Transverse colon (tissue), 4 donors: ENCODE results near the gene EFCAB11. TPM values are rescaled to one million over a fixed set of nuclear protein-coding genes. Genes with fewer than 3 reads are reported as not detected.

Experiments
- DNase-seq: peaks from one replicate; pipeline ENCODE4 v3.0.0-alpha.2; 2019
- H3K27ac ChIP-seq, 4 donors: fragments of 200-600 bp; sonication (generic); 2 replicates each; pipeline ENCODE4 v1.5.1; 2016 to 2018; ENCODE audit warnings: inconsistent platforms in 4 of 4
- H3K27me3 ChIP-seq: fragments of 200-600 bp; sonication (generic); 2 replicates; pipeline ENCODE4 v1.5.1; 2017; ENCODE audit warnings: inconsistent platforms
- H3K36me3 ChIP-seq, 4 donors: fragments of 200-600 bp; sonication (generic); 2 replicates each; pipeline ENCODE4 v1.5.1; 2017 to 2019; ENCODE audit warnings: inconsistent platforms in 4 of 4
- H3K4me1 ChIP-seq, 4 donors: fragments of 200-600 bp; sonication (generic); 2 replicates each; pipeline ENCODE4 v1.5.1; 2017 to 2020; ENCODE audit warnings: inconsistent platforms in 4 of 4
- H3K4me3 ChIP-seq, 4 donors: fragments of 200-600 bp; sonication (generic); 1 replicate in 1 of 4; 2 replicates in 3 of 4; pipeline versions ENCODE4 v1.5.1 to v1.6.1; 2017 to 2019; ENCODE audit warnings: inconsistent platforms in 4 of 4
- H3K9me3 ChIP-seq, 2 donors: fragments of 200-600 bp; sonication (generic); 2 replicates each; pipeline ENCODE4 v1.5.1; 2017 to 2019; ENCODE audit warnings: inconsistent platforms in 2 of 2
- EP300 ChIP-seq: sonication (generic); formaldehyde crosslinking; IDR thresholded peaks from one replicate; pipeline ENCODE4 v1.6.1; 2017; ENCODE audit warnings: antibody characterized with exemption, low read depth
- POLR2A ChIP-seq: fragments of 450-650 bp; IDR thresholded peaks from one replicate; pipeline ENCODE4 v1.6.1; 2016; ENCODE audit warnings: antibody characterized with exemption, mild to moderate bottlenecking, moderate library complexity
- POLR2AphosphoS5 ChIP-seq, 3 donors: sonication (generic); formaldehyde crosslinking; IDR thresholded peaks; one replicate each; pipeline ENCODE4 v1.6.1; 2016; ENCODE audit warnings: antibody characterized with exemption in 3 of 3
- WGBS, 2 donors: methylation state at CpG; one replicate each; pipeline ENCODE4 v1.1.5; 2018; ENCODE audit warnings: low coverage in 1 of 2; 5-methylcytosine and 5-hydroxymethylcytosine counted together
- in situ Hi-C, 4 donors: fragments of 200-750 bp; cut with MboI; loops; one replicate each; pipeline versions ENCODE4 v1.15.0 to v1.15.1; 2017; ENCODE audit warnings: low sequenced_read_pairs in 3 of 4, low pct_ligation_motif_present in 1 of 4, low pct_unique_long_range_greater_than_20kb in 1 of 4
- intact Hi-C: fragments of 100-400 bp; cut with DNase I; formaldehyde crosslinking; loops from one replicate; pipeline ENCODE4 v1.15.1; 2023; ENCODE audit warnings: low total_unique reads
- total RNA-seq, 4 donors: library from RNA; depleted of rRNA; stranded (reverse); fragments of >200 nt; gene quantifications; one replicate each; pipeline ENCODE4 v1.1.0, GENCODE V29; 2016
- TF ChIP-seq, protein P1 (sequence below), 5 experiments: fragments of 200-600 bp in 3 of 5; fragments of 450-650 bp in 2 of 5; sonication (generic) in 3 of 5; IDR thresholded peaks; 1 replicate in 2 of 5; 2 replicates in 3 of 5; pipeline ENCODE4 v1.5.1; 2016 to 2017; ENCODE audit warnings: antibody characterized with exemption in 5 of 5, inconsistent platforms in 3 of 5, mild to moderate bottlenecking in 2 of 5, moderate library complexity in 1 of 5

The EFCAB11 gene
- total RNA-seq, 4 donors from 2014 or later: 6.0 to 6.7 TPM; not detected in 2

DNA sequence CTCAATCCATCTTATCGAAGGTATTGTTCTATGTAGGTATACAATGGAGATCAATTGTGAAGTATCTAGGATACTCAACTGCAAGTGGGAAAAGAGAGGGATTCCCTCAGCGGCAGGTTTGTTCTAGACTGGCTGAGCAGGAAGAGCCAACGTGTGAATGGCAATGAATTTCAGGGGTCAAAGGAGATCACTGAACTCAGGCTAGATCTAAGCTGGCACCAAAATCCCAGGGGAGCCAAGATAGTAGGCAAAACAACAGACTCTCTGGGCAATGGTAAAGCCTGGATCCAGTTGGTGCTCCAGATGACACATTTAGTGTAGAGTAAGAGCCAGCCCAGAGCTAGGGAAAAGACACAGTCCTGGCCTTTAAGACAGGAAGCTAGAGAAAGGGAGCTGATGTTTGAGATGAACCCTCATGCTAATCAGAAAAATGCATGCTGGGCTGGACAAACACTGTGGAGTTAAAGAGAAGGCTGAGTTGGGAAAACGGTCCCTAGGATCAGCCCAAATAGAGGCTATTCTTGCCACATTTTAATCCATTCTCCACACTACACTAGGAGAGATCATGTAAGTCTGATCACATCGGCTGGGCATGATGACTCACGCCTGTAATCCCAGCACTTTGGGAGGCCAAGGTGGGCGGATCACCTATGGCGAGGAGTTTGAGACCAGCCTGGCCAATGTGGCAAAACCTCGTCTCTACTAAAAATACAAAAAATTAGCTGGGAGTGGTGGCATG lies 45.6 kb downstream of the EFCAB11 start:
- intact Hi-C loops: no loop called here
- H3K36me3 ChIP-seq: no peaks in the 10 kb centered on the region
- no peak overlapping the region for H3K4me3 ChIP-seq
- TF ChIP-seq, protein P1, sequence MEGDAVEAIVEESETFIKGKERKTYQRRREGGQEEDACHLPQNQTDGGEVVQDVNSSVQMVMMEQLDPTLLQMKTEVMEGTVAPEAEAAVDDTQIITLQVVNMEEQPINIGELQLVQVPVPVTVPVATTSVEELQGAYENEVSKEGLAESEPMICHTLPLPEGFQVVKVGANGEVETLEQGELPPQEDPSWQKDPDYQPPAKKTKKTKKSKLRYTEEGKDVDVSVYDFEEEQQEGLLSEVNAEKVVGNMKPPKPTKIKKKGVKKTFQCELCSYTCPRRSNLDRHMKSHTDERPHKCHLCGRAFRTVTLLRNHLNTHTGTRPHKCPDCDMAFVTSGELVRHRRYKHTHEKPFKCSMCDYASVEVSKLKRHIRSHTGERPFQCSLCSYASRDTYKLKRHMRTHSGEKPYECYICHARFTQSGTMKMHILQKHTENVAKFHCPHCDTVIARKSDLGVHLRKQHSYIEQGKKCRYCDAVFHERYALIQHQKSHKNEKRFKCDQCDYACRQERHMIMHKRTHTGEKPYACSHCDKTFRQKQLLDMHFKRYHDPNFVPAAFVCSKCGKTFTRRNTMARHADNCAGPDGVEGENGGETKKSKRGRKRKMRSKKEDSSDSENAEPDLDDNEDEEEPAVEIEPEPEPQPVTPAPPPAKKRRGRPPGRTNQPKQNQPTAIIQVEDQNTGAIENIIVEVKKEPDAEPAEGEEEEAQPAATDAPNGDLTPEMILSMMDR (IDR thresholded peaks at IDR 0.05): no peak
- TF ChIP-seq EP300: no peak
- no peak overlapping the region for H3K27ac ChIP-seq
- no peak for DNase-seq
- no peaks in the 10 kb centered on the region for H3K9me3 ChIP-seq
- H3K27me3 ChIP-seq: no peaks in the 10 kb centered on the region
- in situ Hi-C loops: loop anchor here in 3 of 4 donors (25.0 kb wide), 6 partner anchors 297 to 872 kb away; partner anchors contain the start of gene FOXN3 (in 1 of the 3)
- peaks cover 13 to 32% (median 23%) of the 10 kb centered on the region in 4 donors for H3K4me1 ChIP-seq
- WGBS, 2 donors: 86 to 92% methylated on average over 5 to 9 of the region's 9 CpGs

GRCh38 chr14:89907655-89908054 lies 46.9 kb downstream of the EFCAB11 start:
- in situ Hi-C loops: loop anchor here in 3 of 4 donors (25.0 kb wide), 6 partner anchors 295 to 870 kb away; partner anchors contain the start of gene FOXN3 (in 1 of the 3)
- 86% methylated on average over 4 of the region's 4 CpGs for WGBS, 2 donors

DNA sequence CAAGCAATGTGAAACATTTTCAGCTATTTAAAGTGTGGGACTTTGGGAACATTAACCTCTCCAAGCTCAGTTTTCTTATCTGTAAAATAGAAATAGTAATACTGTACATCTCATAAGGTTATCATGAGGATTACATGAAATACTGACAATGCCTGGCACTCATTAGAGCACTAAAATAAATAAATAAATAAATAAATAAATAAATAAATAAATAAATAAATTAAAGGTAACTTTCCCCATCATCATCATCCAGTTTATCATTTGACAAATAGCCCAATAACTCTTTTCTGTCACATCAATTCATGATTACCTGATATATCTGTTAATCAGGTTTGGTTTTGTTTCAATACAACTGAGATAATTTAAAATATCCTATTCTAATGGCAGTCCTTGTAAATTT lies 48.5 kb downstream of the EFCAB11 start:
- H3K4me3 ChIP-seq: no peak overlapping the region

More at GRCh38 chr14:89907655-89908054, 46.9 kb downstream of the EFCAB11 start:
- intact Hi-C loops: no loop called here
- TF ChIP-seq POLR2A: no peak
- TF ChIP-seq POLR2AphosphoS5 (IDR thresholded peaks at IDR 0.05): no peak
- TF ChIP-seq EP300: no peak
- TF ChIP-seq, protein P1 (IDR thresholded peaks at IDR 0.05): no peak
- H3K4me3 ChIP-seq: no peak overlapping the region
- H3K27me3 ChIP-seq: no peaks in the 10 kb centered on the region
- no peak overlapping the region for H3K27ac ChIP-seq
- DNase-seq: no peak
- no peaks in the 10 kb centered on the region for H3K36me3 ChIP-seq
- peaks cover 13 to 33% (median 20%) of the 10 kb centered on the region in 4 donors for H3K4me1 ChIP-seq
- H3K9me3 ChIP-seq: no peaks in the 10 kb centered on the region

DNA sequence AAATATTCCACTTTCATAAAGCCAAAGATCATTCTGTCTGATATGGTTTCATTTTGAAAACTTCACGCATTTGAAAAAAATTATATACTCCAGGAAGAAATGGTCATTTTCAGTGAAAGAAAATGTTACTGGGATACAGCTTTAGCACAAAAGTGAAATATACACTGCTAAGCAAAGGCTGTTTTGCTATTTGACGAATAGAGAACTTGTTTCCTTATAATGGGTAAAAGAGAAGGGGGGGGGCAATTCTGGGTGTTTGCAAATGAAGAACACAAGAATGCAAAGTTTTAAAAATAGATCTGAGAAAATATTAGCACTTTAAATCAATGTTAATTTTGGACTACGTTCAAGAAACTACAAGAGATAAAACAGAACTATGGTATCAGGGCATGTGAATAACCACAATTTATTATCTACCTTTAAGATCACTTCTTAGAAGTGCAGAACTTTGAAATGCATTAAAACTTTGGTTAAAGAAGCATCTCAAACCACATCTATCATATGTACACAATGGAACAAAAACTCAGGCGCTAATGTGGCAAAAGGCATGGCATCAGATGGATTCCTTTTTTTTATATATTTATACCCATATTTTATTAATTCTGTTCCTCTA lies 51.1 kb downstream of the EFCAB11 start:
- H3K36me3 ChIP-seq: no peaks in the 10 kb centered on the region
- TF ChIP-seq POLR2A (no peak), POLR2AphosphoS5 (IDR thresholded peaks at IDR 0.05) (no peak), EP300 (no peak)
- TF ChIP-seq, protein P1 (IDR thresholded peaks at IDR 0.05): no peak
- no peak for DNase-seq
- in situ Hi-C loops: loop anchor here in 3 of 4 donors (25.0 kb wide), 6 partner anchors 291 to 866 kb away; partner anchors contain the start of gene FOXN3 (in 1 of the 3)
- no peaks in the 10 kb centered on the region for H3K27me3 ChIP-seq
- H3K9me3 ChIP-seq: no peaks in the 10 kb centered on the region
- H3K4me3 ChIP-seq: no peak overlapping the region
- H3K27ac ChIP-seq: no peak overlapping the region
- intact Hi-C loops: no loop called here
- H3K4me1 ChIP-seq: peaks cover 0 to 8% (median 0%) of the 10 kb centered on the region in 4 donors
- WGBS, 2 donors: 40 to 47% methylated on average over 4 of the region's 4 CpGs

More for the DNA sequence above, 48.5 kb downstream of the EFCAB11 start:
- Histone ChIP-seq H3K27ac (no peak overlapping the region), H3K36me3 (no peaks in the 10 kb centered on the region), H3K9me3 (no peaks in the 10 kb centered on the region), H3K27me3 (no peaks in the 10 kb centered on the region), H3K4me1 (peaks cover under 1 to 17% (median 5%) of the 10 kb centered on the region in 4 donors)
- intact Hi-C loops (no loop called here), in situ Hi-C loops (loop anchor here in 3 of 4 donors (25.0 kb wide), 6 partner anchors 294 to 869 kb away; partner anchors contain the start of gene FOXN3 (in 1 of the 3))
- TF ChIP-seq POLR2AphosphoS5 (IDR thresholded peaks at IDR 0.05) (no peak), EP300 (no peak), POLR2A (no peak)
- TF ChIP-seq, protein P1 (IDR thresholded peaks at IDR 0.05): no peak
- no peak for DNase-seq
